HK-2 (cell line): ENCODE measurements around the gene ZNF827.

Experiments
- DNase-seq: peaks from one replicate; pipeline ENCODE4 v3.0.0-alpha.2; 2018; ENCODE audit not compliant: unreplicated experiment

ZNF827 gene

GRCh38 chr4:145709843-145710242 is 228.8 kb downstream of the ZNF827 start:
- no peak for DNase-seq

- no peak for DNase-seq
Measured at GRCh38 chr4:145709336-145709735, 229.3 kb downstream of the ZNF827 start.
